Embryonic facial prominence (tissue), 1 donor: ENCODE measurements around the gene ARHGEF10L.
"Not testable (repeated sequence)": the region's sequence is repeated elsewhere in the genome, so short reads cannot be mapped to it uniquely, and the experiment has no call there.

Experiments used
- DNase-seq: peaks from one replicate; pipeline ENCODE4 v3.0.0-alpha.2; 2016; ENCODE audit errors: extremely low spot score

ARHGEF10L gene

GRCh38 chr1:17609529-17609928 is 70.0 kb downstream of the ARHGEF10L start:
- no peak for DNase-seq

- DNase-seq: no peak
Observed at GRCh38 chr1:17610085-17610484, 70.6 kb downstream of the ARHGEF10L start.

- no peak for DNase-seq
Observed at GRCh38 chr1:17610713-17611112, 71.2 kb downstream of the ARHGEF10L start.

GRCh38 chr1:17611991-17612390 is 72.5 kb downstream of the ARHGEF10L start:
- no peak for DNase-seq

GRCh38 chr1:17612831-17613230 is 73.3 kb downstream of the ARHGEF10L start:
- no peak for DNase-seq

- no peak for DNase-seq
Observed at GRCh38 chr1:17614586-17614985, 75.1 kb downstream of the ARHGEF10L start.

- no peak for DNase-seq
Observed at GRCh38 chr1:17615157-17615556, 75.7 kb downstream of the ARHGEF10L start.

- DNase-seq: no peak
Observed at GRCh38 chr1:17615959-17616358, 76.5 kb downstream of the ARHGEF10L start.

GRCh38 chr1:17616731-17617279 is 77.3 kb downstream of the ARHGEF10L start:
- no peak for DNase-seq

- no peak for DNase-seq
Observed at GRCh38 chr1:17617787-17618557, 78.5 kb downstream of the ARHGEF10L start.

- no peak for DNase-seq
Observed at GRCh38 chr1:17618558-17619247, 79.2 kb downstream of the ARHGEF10L start.

- DNase-seq: no peak
Observed at GRCh38 chr1:17620448-17620847, 81.0 kb downstream of the ARHGEF10L start.

GRCh38 chr1:17621691-17622090 is 82.2 kb downstream of the ARHGEF10L start:
- DNase-seq: no peak

GRCh38 chr1:17622823-17623222 is 83.3 kb downstream of the ARHGEF10L start:
- DNase-seq: no peak

- no peak for DNase-seq
Observed at GRCh38 chr1:17624611-17625233, 85.2 kb downstream of the ARHGEF10L start.

- no peak for DNase-seq
Observed at GRCh38 chr1:17627239-17628052, 87.9 kb downstream of the ARHGEF10L start.

- DNase-seq: not testable (repeated sequence)
Observed at GRCh38 chr1:17629046-17629445, 89.5 kb downstream of the ARHGEF10L start.

GRCh38 chr1:17629460-17629859 is 90.0 kb downstream of the ARHGEF10L start:
- no peak for DNase-seq

GRCh38 chr1:17630048-17630830 is 90.7 kb downstream of the ARHGEF10L start:
- no peak for DNase-seq

- no peak for DNase-seq
Observed at GRCh38 chr1:17630986-17631385, 91.5 kb downstream of the ARHGEF10L start.

GRCh38 chr1:17631410-17631809 is 91.9 kb downstream of the ARHGEF10L start:
- no peak for DNase-seq
